Measurements from ENCODE around the gene WDR20. TPM values are rescaled to one million over a fixed set of nuclear protein-coding genes. Genes with fewer than 3 reads are reported as not detected.

Gene WDR20
- total and polyA plus RNA-seq, 7 donors = 11.4 to 26.8 (median 20.6) TPM

DNA sequence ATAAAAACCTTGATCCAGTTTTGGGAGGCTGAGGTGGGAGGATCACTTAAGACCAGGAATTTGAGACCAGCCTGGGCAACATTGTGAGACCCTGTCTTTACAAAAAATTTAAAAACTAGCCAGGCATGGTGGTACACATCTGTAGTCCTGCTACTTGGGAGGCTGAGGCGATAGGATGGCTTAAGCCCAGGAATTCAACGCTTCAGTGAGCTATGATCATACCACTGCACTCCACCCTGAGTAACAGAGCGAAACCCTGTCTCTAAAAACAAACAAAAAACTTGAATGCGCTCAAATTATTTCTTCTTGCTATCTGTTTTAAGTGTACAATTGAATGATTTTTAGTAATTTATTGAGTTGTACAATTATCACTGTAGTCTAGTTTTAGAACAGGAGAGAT, 20.1 kb downstream of the WDR20 start:
- DNase-seq (no peak), ATAC-seq (no peak)
- TF ChIP-seq, protein P1, sequence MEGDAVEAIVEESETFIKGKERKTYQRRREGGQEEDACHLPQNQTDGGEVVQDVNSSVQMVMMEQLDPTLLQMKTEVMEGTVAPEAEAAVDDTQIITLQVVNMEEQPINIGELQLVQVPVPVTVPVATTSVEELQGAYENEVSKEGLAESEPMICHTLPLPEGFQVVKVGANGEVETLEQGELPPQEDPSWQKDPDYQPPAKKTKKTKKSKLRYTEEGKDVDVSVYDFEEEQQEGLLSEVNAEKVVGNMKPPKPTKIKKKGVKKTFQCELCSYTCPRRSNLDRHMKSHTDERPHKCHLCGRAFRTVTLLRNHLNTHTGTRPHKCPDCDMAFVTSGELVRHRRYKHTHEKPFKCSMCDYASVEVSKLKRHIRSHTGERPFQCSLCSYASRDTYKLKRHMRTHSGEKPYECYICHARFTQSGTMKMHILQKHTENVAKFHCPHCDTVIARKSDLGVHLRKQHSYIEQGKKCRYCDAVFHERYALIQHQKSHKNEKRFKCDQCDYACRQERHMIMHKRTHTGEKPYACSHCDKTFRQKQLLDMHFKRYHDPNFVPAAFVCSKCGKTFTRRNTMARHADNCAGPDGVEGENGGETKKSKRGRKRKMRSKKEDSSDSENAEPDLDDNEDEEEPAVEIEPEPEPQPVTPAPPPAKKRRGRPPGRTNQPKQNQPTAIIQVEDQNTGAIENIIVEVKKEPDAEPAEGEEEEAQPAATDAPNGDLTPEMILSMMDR (IDR thresholded peaks at IDR 0.05) = no peak
- Histone ChIP-seq H3K4me3 (no peak overlapping the region), H3K9me3 (no peaks in the 10 kb centered on the region), H3K27me3 (ENCODE audit: insufficient read depth in 3 of 3, low read length in 2 of 3) (no peaks in the 10 kb centered on the region), H3K36me3 (ENCODE audit: insufficient read depth in 1 of 2, low read depth in 1 of 2) (peaks cover 0 to 6% of the 10 kb centered on the region in 2 donors), H3K27ac (no peak overlapping the region), H3K4me1 (peaks cover 30% of the 10 kb centered on the region)
- intact Hi-C loops (cut with DNase I) = no loop called here
- WGBS, 3 donors = 86 to 92% (median 92%) methylated on average over 4 of the region's 4 CpGs

DNA sequence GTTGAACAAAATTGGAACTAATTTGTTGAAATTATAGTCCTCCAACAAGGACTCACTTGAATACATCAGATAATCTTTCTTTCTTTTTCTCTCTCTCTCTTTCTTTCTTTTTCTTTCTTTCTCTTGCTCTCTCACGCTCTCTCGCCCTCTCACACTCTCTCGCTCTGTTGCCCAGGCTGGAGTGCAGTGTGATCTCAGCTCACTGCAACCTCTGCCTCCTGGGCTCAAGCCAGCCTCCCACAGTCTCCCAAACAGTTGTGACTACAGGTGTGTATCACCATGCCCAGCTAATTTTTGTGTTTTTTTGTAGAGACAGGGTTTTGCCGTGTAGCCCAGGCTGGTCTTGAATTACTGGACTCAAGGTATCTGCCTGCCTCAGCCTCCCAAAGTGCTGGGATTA, 22.8 kb downstream of the WDR20 start:
- ATAC-seq = no peak
- Histone ChIP-seq H3K9me3 (no peaks in the 10 kb centered on the region), H3K27ac (no peak overlapping the region), H3K4me3 (no peak overlapping the region), H3K27me3 (ENCODE audit: insufficient read depth in 3 of 3, low read length in 2 of 3) (no peaks in the 10 kb centered on the region), H3K4me1 (peaks cover 31% of the 10 kb centered on the region), H3K36me3 (ENCODE audit: insufficient read depth in 1 of 2, low read depth in 1 of 2) (peaks cover 0 to 6% of the 10 kb centered on the region in 2 donors)
- no peak for DNase-seq
- 74 to 95% (median 94%) methylated on average over 4 of the region's 4 CpGs for WGBS, 3 donors
- TF ChIP-seq, protein P1 (IDR thresholded peaks at IDR 0.05) = no peak
- intact Hi-C loops (cut with DNase I) = no loop called here

DNA sequence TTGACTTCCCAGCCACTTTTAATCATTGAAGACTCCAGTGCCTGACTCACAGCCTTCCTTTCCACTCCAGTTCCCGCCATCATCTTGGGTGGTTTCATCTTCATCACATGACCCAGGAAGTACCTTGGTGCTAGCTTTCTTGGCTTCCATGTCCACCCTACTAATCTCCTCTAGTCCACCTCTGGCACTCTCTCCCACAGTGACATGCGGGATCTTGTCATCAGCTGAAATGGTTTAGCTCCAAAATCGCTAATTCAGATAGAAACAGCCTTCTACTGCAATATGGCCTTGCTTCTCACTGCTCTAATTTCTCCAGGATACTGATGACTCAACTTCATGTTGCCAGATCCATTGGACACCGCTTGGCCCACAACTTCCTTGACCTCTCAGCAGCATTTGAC, 24.5 kb downstream of the WDR20 start:
- TF ChIP-seq, protein P1 (IDR thresholded peaks at IDR 0.05) = no peak
- no peak for DNase-seq
- Histone ChIP-seq H3K27ac (peak overlapping the region; percentile 27), H3K36me3 (ENCODE audit: insufficient read depth in 1 of 2, low read depth in 1 of 2) (peaks cover 0 to 8% of the 10 kb centered on the region in 2 donors), H3K27me3 (ENCODE audit: insufficient read depth in 3 of 3, low read length in 2 of 3) (no peaks in the 10 kb centered on the region), H3K9me3 (no peaks in the 10 kb centered on the region), H3K4me1 (peaks cover 42% of the 10 kb centered on the region), H3K4me3 (no peak overlapping the region)
- intact Hi-C loops (cut with DNase I) = no loop called here
- ATAC-seq = peak; percentile 74 to 88 (median 77)
- 38 to 60% (median 51%) methylated on average over 4 of the region's 4 CpGs for WGBS, 3 donors

GRCh38 chr14:102164965-102165364, 25.3 kb downstream of the WDR20 start:
- intact Hi-C loops (cut with DNase I) = no loop called here
- H3K4me1 ChIP-seq = peaks cover 47% of the 10 kb centered on the region
- no peak overlapping the region for H3K27ac ChIP-seq
- peaks cover 0 to 5% of the 10 kb centered on the region in 2 donors for H3K36me3 ChIP-seq (ENCODE audit: insufficient read depth in 1 of 2, low read depth in 1 of 2)
- no peaks in the 10 kb centered on the region for H3K9me3 ChIP-seq
- TF ChIP-seq, protein P1 (IDR thresholded peaks at IDR 0.05) = no peak
- WGBS, 3 donors = 67 to 83% (median 71%) methylated on average over 4 of the region's 4 CpGs
- H3K4me3 ChIP-seq = no peak overlapping the region
- H3K27me3 ChIP-seq (ENCODE audit: insufficient read depth in 3 of 3, low read length in 2 of 3) = no peaks in the 10 kb centered on the region
- DNase-seq (no peak), ATAC-seq (no peak)

DNA sequence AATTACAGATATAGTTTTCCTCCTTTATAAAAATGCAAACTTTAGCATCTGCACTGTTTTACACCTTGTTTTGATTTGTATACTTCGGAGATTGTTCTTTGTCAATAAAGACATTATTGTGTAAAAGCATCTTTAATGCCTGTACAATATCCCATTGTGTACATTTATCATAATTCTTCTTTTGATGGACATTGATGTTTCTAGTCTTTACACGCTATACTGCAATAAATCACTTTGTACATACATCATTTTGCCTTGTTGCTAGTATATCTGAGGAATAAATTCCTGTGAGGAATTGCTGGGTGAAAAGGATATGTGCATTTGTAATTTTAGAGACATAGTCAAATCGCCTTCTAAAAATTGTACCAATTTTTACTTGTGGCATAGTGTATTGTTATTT, 30.4 kb downstream of the WDR20 start:
- Histone ChIP-seq H3K27me3 (ENCODE audit: insufficient read depth in 3 of 3, low read length in 2 of 3) (no peaks in the 10 kb centered on the region), H3K36me3 (ENCODE audit: insufficient read depth in 1 of 2, low read depth in 1 of 2) (peaks cover 0 to 5% of the 10 kb centered on the region in 2 donors), H3K4me1 (peaks cover 28% of the 10 kb centered on the region), H3K4me3 (no peak overlapping the region), H3K9me3 (no peaks in the 10 kb centered on the region), H3K27ac (no peak overlapping the region)
- 93 to 98% (median 98%) methylated on average over 3 of the region's 3 CpGs for WGBS, 3 donors
- no peak for DNase-seq
- TF ChIP-seq, protein P1 (IDR thresholded peaks at IDR 0.05) = no peak
- ATAC-seq = no peak
- intact Hi-C loops (cut with DNase I) = no loop called here

All from psoas muscle (tissue), 8 donors.